HG02970 (cell line): Measurements from ENCODE around the gene BLMH.

ENCODE experiments used
- ATAC-seq: cut with Tn5 transposase; IDR thresholded peaks from one replicate; pipeline ENCODE4 v1.9.1; 2021; ENCODE audit warnings: mild to moderate bottlenecking, moderate library complexity, moderate number of reproducible peaks; ENCODE audit not compliant: unreplicated experiment, low FRiP score

Gene BLMH

GRCh38 chr17:30309591-30309990 is 17.8 kb upstream of the BLMH start:
- no peak for ATAC-seq

GRCh38 chr17:30308406-30308805 is 16.7 kb upstream of the BLMH start:
- ATAC-seq, result no peak

- ATAC-seq, result no peak
Measured at GRCh38 chr17:30304778-30305177, 13.0 kb upstream of the BLMH start.

GRCh38 chr17:30302241-30302640 is 10.5 kb upstream of the BLMH start:
- no peak for ATAC-seq

GRCh38 chr17:30300818-30301217 is 9.1 kb upstream of the BLMH start:
- ATAC-seq, result no peak

- no peak for ATAC-seq
Measured at GRCh38 chr17:30299000-30299399, 7.3 kb upstream of the BLMH start.

- no peak for ATAC-seq
Measured at GRCh38 chr17:30297715-30298114, 6.0 kb upstream of the BLMH start.

- no peak for ATAC-seq
Measured at GRCh38 chr17:30296499-30297080, 4.8 kb upstream of the BLMH start.

GRCh38 chr17:30292286-30292858 is 628 bp upstream of the BLMH start:
- no peak for ATAC-seq

GRCh38 chr17:30290696-30291542 is 825 bp downstream of the BLMH start:
- ATAC-seq, result no peak

GRCh38 chr17:30290077-30290476 is 1.7 kb downstream of the BLMH start:
- no peak for ATAC-seq

GRCh38 chr17:30279156-30279555 is 12.6 kb downstream of the BLMH start:
- no peak for ATAC-seq

- ATAC-seq, result no peak
Measured at GRCh38 chr17:30278032-30278431, 13.7 kb downstream of the BLMH start.

- no peak for ATAC-seq
Measured at GRCh38 chr17:30275911-30276310, 15.8 kb downstream of the BLMH start.

GRCh38 chr17:30274887-30275286 is 16.9 kb downstream of the BLMH start:
- ATAC-seq, result no peak

- no peak for ATAC-seq
Measured at GRCh38 chr17:30273373-30273772, 18.4 kb downstream of the BLMH start.

GRCh38 chr17:30271102-30271501 is 20.6 kb downstream of the BLMH start:
- no peak for ATAC-seq

- no peak for ATAC-seq
Measured at GRCh38 chr17:30267625-30268024, 24.1 kb downstream of the BLMH start.

GRCh38 chr17:30263552-30264333 is 28.0 kb downstream of the BLMH start:
- ATAC-seq, result no peak

- no peak for ATAC-seq
Measured at GRCh38 chr17:30256756-30257506, 34.8 kb downstream of the BLMH start.
